G401.6 (cell line): ENCODE data around the gene ZFP3.
"Not testable (repeated sequence)": the region's sequence is repeated elsewhere in the genome, so short reads cannot be mapped to it uniquely, and the experiment has no call there.

ENCODE experiments used
- FAIRE-seq: peaks from 2 replicates; lab custom pipeline; 2012; peaks lifted over from hg19 to GRCh38; lab: Jason Lieb, UNC

The ZFP3 gene

GRCh38 chr17:5078106-5079028, at the start of gene ZFP3:
Gene ZFP3 (plus strand): TSS chr17:5078467. CDS start chr17:5091505, 13,038 bp downstream.
- FAIRE-seq, result no peak

- not testable (repeated sequence) for FAIRE-seq
Observed at GRCh38 chr17:5030168-5030567, 48.1 kb upstream of the ZFP3 start.

- no peak for FAIRE-seq
Observed at GRCh38 chr17:5031365-5032082, 46.7 kb upstream of the ZFP3 start.

- FAIRE-seq, result no peak
Observed at GRCh38 chr17:5032865-5033264, 45.4 kb upstream of the ZFP3 start.

- no peak for FAIRE-seq
Observed at GRCh38 chr17:5033352-5034015, 44.8 kb upstream of the ZFP3 start.

GRCh38 chr17:5034063-5034462, 44.2 kb upstream of the ZFP3 start:
- no peak for FAIRE-seq

- FAIRE-seq, result no peak
Observed at GRCh38 chr17:5034651-5035050, 43.6 kb upstream of the ZFP3 start.

GRCh38 chr17:5035315-5035714, 43.0 kb upstream of the ZFP3 start, which contains the start of gene SLC52A1:
Gene SLC52A1 (minus strand): TSS chr17:5035426. CDS start chr17:5034606, 820 bp downstream.
- FAIRE-seq, result no peak

GRCh38 chr17:5042157-5043022, 35.9 kb upstream of the ZFP3 start:
- no peak for FAIRE-seq

GRCh38 chr17:5043524-5043923, 34.7 kb upstream of the ZFP3 start:
- no peak for FAIRE-seq

- FAIRE-seq, result no peak
Observed at GRCh38 chr17:5044630-5045029, 33.6 kb upstream of the ZFP3 start.

- FAIRE-seq, result no peak
Observed at GRCh38 chr17:5045496-5045895, 32.8 kb upstream of the ZFP3 start.

GRCh38 chr17:5047446-5047845, 30.8 kb upstream of the ZFP3 start:
- no peak for FAIRE-seq

GRCh38 chr17:5049314-5049841, 28.9 kb upstream of the ZFP3 start:
- no peak for FAIRE-seq

- FAIRE-seq, result no peak
Observed at GRCh38 chr17:5050278-5050677, 28.0 kb upstream of the ZFP3 start.

GRCh38 chr17:5055543-5055942, 22.7 kb upstream of the ZFP3 start:
- no peak for FAIRE-seq

GRCh38 chr17:5065227-5065744, 13.0 kb upstream of the ZFP3 start:
- FAIRE-seq, result no peak

- no peak for FAIRE-seq
Observed at GRCh38 chr17:5068236-5068635, 10.0 kb upstream of the ZFP3 start.

- no peak for FAIRE-seq
Observed at GRCh38 chr17:5069724-5070123, 8.5 kb upstream of the ZFP3 start.

GRCh38 chr17:5075472-5075871, 2.8 kb upstream of the ZFP3 start:
- FAIRE-seq, result not testable (repeated sequence)

GRCh38 chr17:5077275-5077674, 992 bp upstream of the ZFP3 start:
- not testable (repeated sequence) for FAIRE-seq
